Prostate gland (tissue), 2 donors: ENCODE results near the gene ZC3HAV1. TPM values are rescaled to one million over a fixed set of nuclear protein-coding genes. Genes with fewer than 3 reads are reported as not detected.

ENCODE experiments used
- DNase-seq: peaks from one replicate; pipeline ENCODE4 v3.0.0-alpha.2; 2019; ENCODE audit warnings: low spot score
- H3K27ac ChIP-seq, 2 donors: fragments of 200-600 bp; sonication (generic); 2 replicates each; pipeline ENCODE4 v1.5.1; 2017 to 2019
- H3K27me3 ChIP-seq: fragments of 200-600 bp; sonication (generic); replicated peaks from 2 replicates; pipeline ENCODE4 v1.5.1; 2019; ENCODE audit not compliant: insufficient read depth
- H3K36me3 ChIP-seq, 2 donors: fragments of 200-600 bp; sonication (generic); 1 replicate in 1 of 2; 2 replicates in 1 of 2; pipeline versions ENCODE4 v1.5.1 to v1.8.1; 2017 to 2019
- H3K4me1 ChIP-seq: fragments of 200-600 bp; sonication (generic); replicated peaks from 2 replicates; pipeline ENCODE4 v1.5.1; 2019
- H3K4me3 ChIP-seq, 2 donors: fragments of 200-600 bp; sonication (generic); 2 replicates each; pipeline ENCODE4 v1.5.1; 2017 to 2019
- H3K9me3 ChIP-seq: fragments of 200-600 bp; sonication (generic); 2 replicates; pipeline ENCODE4 v1.5.1; 2017
- POLR2A ChIP-seq: fragments of 450-650 bp; IDR thresholded peaks from one replicate; pipeline ENCODE4 v1.6.1; 2016; ENCODE audit warnings: antibody characterized with exemption, mild to moderate bottlenecking
- POLR2AphosphoS5 ChIP-seq: sonication (generic); formaldehyde crosslinking; IDR thresholded peaks from one replicate; pipeline ENCODE4 v1.6.1; 2017; ENCODE audit warnings: antibody characterized with exemption
- WGBS: methylation state at CpG from one replicate; pipeline ENCODE4 v1.1.5; 2018; 5-methylcytosine and 5-hydroxymethylcytosine counted together
- intact Hi-C: fragments of 100-400 bp; cut with DNase I; formaldehyde crosslinking; loops from one replicate; pipeline ENCODE4 v1.14.2; 2022
- total RNA-seq, 2 donors: library from RNA; depleted of rRNA; stranded (reverse); fragments of >200 nt; gene quantifications; one replicate each; pipeline ENCODE4 v1.1.0, GENCODE V29; 2016
- TF ChIP-seq, protein P1 (sequence below), 4 experiments: fragments of 200-600 bp in 2 of 4; fragments of 450-650 bp in 2 of 4; sonication (generic) in 2 of 4; IDR thresholded peaks; 1 replicate in 3 of 4; 2 replicates in 1 of 4; pipeline ENCODE4 v1.5.1; 2016 to 2019; ENCODE audit warnings: antibody characterized with exemption in 4 of 4, mild to moderate bottlenecking in 2 of 4, moderate library complexity in 2 of 4

Gene ZC3HAV1
- total RNA-seq, 2 donors from 2014 or later: 41.2 to 47.9 TPM

- Histone ChIP-seq H3K36me3 (no peaks in the 10 kb centered on the region), H3K9me3 (no peaks in the 10 kb centered on the region), H3K27me3 (no peaks in the 10 kb centered on the region), H3K4me3 (no peak overlapping the region), H3K27ac (no peak overlapping the region), H3K4me1 (no peaks in the 10 kb centered on the region)
- 82% methylated on average over 4 of the region's 4 CpGs for WGBS
- no peak for DNase-seq
- TF ChIP-seq, protein P1, sequence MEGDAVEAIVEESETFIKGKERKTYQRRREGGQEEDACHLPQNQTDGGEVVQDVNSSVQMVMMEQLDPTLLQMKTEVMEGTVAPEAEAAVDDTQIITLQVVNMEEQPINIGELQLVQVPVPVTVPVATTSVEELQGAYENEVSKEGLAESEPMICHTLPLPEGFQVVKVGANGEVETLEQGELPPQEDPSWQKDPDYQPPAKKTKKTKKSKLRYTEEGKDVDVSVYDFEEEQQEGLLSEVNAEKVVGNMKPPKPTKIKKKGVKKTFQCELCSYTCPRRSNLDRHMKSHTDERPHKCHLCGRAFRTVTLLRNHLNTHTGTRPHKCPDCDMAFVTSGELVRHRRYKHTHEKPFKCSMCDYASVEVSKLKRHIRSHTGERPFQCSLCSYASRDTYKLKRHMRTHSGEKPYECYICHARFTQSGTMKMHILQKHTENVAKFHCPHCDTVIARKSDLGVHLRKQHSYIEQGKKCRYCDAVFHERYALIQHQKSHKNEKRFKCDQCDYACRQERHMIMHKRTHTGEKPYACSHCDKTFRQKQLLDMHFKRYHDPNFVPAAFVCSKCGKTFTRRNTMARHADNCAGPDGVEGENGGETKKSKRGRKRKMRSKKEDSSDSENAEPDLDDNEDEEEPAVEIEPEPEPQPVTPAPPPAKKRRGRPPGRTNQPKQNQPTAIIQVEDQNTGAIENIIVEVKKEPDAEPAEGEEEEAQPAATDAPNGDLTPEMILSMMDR (IDR thresholded peaks at IDR 0.05): no peak
- TF ChIP-seq POLR2AphosphoS5 (no peak), POLR2A (no peak)
- intact Hi-C loops: no loop called here
Measured at GRCh38 chr7:139124084-139124914, 14.8 kb upstream of the ZC3HAV1 start.

- Histone ChIP-seq H3K9me3 (no peaks in the 10 kb centered on the region), H3K27ac (no peak overlapping the region), H3K36me3 (no peaks in the 10 kb centered on the region), H3K4me3 (no peak overlapping the region), H3K4me1 (no peaks in the 10 kb centered on the region), H3K27me3 (no peaks in the 10 kb centered on the region)
- no peak for DNase-seq
- TF ChIP-seq, protein P1 (IDR thresholded peaks at IDR 0.05): no peak
- TF ChIP-seq POLR2A: no peak
- intact Hi-C loops: no loop called here
- 82% methylated on average over 4 of the region's 4 CpGs for WGBS
Measured at GRCh38 chr7:139119486-139119849, 9.9 kb upstream of the ZC3HAV1 start.

DNA sequence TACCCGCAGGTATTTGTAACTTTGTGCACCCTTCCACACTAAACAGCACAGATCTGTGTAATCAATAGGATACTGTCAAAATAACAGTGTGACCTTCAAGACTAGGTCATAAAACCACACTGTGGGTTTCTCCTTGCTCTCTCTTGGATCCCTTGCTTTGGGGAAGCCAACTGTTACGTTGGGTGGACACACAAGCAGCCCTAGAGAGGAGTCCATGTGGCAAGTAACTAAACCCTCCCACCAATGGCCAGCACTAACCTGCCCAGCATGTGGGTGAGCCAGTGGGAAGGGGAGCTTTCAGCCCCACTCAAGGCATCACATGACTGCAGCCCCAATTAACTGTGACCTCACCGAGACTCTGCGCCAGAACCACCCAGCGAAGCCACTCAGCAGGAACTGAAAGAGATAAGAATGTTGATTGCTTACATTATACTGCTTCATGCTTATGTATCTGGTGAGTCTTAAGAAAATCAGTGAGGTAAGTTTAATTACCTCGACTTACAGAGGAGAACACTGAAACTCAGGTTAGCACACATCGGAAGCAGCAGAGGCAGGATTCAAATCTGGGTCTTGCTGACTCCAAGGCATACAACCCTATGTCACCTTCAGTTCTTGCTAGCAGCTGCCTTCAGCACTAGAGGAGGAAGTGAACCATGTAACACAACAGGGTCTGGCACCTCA is 9.4 kb upstream of the ZC3HAV1 start:
- peak overlapping the region in 1 of 2 donors; percentile 21 for H3K27ac ChIP-seq
- TF ChIP-seq, protein P1 (IDR thresholded peaks at IDR 0.05): no peak
- TF ChIP-seq POLR2AphosphoS5: no peak
- no peak for TF ChIP-seq POLR2A
- no peak overlapping the region for H3K4me3 ChIP-seq
- WGBS: 65% methylated on average over 7 of the region's 7 CpGs
- intact Hi-C loops: no loop called here
- H3K9me3 ChIP-seq: no peaks in the 10 kb centered on the region
- no peaks in the 10 kb centered on the region for H3K4me1 ChIP-seq
- DNase-seq: no peak
- no peaks in the 10 kb centered on the region for H3K36me3 ChIP-seq
- H3K27me3 ChIP-seq: no peaks in the 10 kb centered on the region

GRCh38 chr7:139118234-139118804 is 8.8 kb upstream of the ZC3HAV1 start:
- Histone ChIP-seq H3K4me1 (no peaks in the 10 kb centered on the region), H3K36me3 (no peaks in the 10 kb centered on the region), H3K9me3 (no peaks in the 10 kb centered on the region), H3K27me3 (no peaks in the 10 kb centered on the region), H3K4me3 (no peak overlapping the region), H3K27ac (peak overlapping the region; percentile 19 to 21)
- no peak for DNase-seq
- intact Hi-C loops: no loop called here
- WGBS: 38% methylated on average over 8 of the region's 8 CpGs
- TF ChIP-seq, protein P1 (IDR thresholded peaks at IDR 0.05): no peak
- TF ChIP-seq POLR2AphosphoS5 (no peak), POLR2A (no peak)
